Measurements from ENCODE around the gene ANKS1B.

DNA sequence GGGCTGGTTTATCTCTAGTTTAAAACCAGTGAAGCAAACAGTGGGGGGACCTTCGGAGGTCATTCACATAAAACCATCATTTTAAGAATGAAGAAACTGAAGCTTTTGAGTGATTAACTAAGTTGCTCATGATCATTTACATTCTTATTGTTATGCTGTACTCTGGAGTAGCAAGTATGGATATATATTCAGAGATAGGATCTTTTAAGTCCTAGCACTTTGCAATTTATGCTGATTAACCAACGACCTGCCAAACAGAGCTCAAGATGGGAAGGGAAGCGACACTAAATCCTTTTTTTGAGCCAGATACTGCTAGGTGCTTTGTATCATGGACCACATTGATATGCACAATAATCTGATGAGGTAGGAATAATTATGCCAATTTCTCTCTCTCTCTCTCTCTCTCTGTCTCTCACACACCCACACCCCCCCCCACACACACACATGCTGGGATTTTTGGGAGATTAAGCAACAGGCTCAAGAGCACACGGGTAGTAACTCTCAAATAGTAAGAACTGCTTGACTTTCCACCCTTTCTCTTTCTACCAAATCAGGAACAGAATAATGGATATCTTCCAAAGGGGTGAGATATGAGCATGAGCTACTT is 1036.3 kb downstream of the ANKS1B start:
- TF ChIP-seq, protein P1, sequence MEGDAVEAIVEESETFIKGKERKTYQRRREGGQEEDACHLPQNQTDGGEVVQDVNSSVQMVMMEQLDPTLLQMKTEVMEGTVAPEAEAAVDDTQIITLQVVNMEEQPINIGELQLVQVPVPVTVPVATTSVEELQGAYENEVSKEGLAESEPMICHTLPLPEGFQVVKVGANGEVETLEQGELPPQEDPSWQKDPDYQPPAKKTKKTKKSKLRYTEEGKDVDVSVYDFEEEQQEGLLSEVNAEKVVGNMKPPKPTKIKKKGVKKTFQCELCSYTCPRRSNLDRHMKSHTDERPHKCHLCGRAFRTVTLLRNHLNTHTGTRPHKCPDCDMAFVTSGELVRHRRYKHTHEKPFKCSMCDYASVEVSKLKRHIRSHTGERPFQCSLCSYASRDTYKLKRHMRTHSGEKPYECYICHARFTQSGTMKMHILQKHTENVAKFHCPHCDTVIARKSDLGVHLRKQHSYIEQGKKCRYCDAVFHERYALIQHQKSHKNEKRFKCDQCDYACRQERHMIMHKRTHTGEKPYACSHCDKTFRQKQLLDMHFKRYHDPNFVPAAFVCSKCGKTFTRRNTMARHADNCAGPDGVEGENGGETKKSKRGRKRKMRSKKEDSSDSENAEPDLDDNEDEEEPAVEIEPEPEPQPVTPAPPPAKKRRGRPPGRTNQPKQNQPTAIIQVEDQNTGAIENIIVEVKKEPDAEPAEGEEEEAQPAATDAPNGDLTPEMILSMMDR (IDR thresholded peaks at IDR 0.05): no peak
- no peak for TF ChIP-seq SP1 (CRISPR knock-in tag; conservative IDR thresholded peaks at IDR 0.05)
- TF ChIP-seq, protein P2, sequence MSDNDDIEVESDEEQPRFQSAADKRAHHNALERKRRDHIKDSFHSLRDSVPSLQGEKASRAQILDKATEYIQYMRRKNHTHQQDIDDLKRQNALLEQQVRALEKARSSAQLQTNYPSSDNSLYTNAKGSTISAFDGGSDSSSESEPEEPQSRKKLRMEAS (CRISPR knock-in tag; IDR thresholded peaks at IDR 0.05): no peak
